ENCODE measurements around the gene CACNA1H.
"Not testable (repeated sequence)": the region's sequence is repeated elsewhere in the genome, so short reads cannot be mapped to it uniquely, and the experiment has no call there.

CACNA1H gene

DNA sequence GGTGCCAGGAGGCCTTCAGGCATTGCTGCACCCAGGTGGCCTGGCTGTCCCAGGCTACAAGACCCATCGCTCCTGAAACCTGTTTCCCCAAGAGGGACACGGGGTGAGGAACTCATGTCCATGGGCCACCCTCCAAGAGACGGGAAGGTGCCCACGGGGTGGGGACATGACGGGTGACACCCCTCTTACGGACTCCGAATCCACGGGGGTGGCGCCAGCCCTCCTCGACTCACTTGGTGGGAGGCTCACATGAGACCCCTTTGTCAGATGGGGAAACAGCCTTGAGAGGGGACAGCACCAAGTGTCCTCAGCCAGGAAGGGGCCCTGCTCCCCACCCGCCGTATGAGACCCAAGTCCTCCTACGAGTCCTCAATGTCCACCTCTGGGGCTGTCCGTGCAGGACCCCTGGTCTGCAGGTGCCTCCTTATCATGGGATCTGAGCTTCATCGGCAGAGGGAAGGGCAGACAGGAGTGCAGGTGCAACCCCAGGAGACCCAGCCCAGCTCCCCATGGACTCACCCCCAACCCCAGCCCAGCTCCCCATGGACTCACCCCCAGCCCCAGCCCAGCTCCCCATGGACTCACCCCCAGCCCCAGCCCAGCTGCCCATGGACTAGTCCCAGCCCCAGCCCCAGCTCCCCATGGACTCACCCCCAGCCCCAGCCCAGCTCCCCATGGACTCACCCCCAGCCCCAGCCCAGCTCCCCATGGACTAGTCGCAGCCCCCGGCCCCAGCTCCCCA lies 77.7 kb downstream of the CACNA1H start:
- not testable (repeated sequence) for DNase-seq

DNA sequence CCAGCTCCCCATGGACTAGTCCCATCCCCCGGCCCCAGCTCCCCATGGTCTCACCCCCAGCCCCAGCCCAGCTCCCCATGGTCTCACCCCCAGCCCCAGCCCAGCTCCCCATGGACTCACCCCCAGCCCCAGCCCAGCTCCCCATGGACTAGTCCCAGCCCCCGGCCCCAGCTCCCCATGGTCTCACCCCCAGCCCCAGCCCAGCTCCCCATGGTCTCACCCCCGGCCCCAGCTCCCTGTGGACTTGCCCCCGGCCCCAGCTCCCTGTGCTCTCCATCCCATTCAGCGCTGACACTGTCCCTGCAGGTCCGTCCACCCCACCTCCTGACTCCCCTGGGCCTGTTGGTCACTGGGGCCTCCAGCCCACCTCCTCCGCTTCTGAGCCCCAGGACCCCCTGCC lies 78.4 kb downstream of the CACNA1H start:
- DNase-seq = not testable (repeated sequence)

GRCh38 chr16:1232049-1232748 lies 79.3 kb downstream of the CACNA1H start:
- not testable (repeated sequence) for DNase-seq

- DNase-seq = not testable (repeated sequence)
These were observed 83.8 kb downstream of the CACNA1H start for GRCh38 chr16:1236659-1237058.

- no peak for DNase-seq
These were observed 85.1 kb downstream of the CACNA1H start for GRCh38 chr16:1237990-1238389.

- DNase-seq = not testable (repeated sequence)
These were observed 86.0 kb downstream of the CACNA1H start for GRCh38 chr16:1238909-1239308.

- DNase-seq = not testable (repeated sequence)
These were observed 86.7 kb downstream of the CACNA1H start for GRCh38 chr16:1239575-1239974.

GRCh38 chr16:1240436-1240835 lies 87.5 kb downstream of the CACNA1H start, which contains the start of gene TPSAB1:
TSS of gene TPSAB1 (plus strand) at chr16:1240705. CDS start at chr16:1240939, 234 bp downstream.
- not testable (repeated sequence) for DNase-seq

DNA sequence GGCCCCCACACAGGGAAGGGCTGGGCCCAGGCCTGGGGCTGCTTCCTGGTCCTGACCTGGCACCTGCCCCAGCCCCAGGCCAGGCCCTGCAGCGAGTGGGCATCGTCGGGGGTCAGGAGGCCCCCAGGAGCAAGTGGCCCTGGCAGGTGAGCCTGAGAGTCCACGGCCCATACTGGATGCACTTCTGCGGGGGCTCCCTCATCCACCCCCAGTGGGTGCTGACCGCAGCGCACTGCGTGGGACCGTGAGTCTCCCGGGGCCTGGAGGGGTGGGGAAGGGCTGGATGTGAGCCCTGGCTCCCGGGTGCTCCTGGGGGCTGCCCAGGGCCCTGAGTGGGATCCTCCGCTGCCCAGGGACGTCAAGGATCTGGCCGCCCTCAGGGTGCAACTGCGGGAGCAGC lies 88.2 kb downstream of the CACNA1H start:
- not testable (repeated sequence) for DNase-seq

DNA sequence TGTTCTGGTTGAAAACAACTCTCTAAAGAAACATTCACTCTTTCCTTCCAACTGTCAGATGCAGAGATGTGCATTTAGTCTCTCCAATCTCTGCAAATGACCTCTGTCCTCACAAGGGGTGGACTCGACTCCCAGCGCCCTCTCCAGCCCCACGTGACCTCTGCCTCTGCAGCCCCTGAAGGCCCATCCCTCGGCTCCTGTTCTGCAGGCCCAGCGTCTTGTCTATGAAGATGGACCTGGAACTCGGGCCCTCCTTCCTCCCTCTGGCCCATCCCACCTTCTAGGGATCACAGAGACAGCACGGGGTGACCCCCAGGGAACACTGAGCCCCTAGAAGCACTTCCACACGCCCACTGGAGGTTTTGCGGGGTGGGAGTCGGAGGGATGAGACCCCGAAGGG lies 90.5 kb downstream of the CACNA1H start:
- DNase-seq = not testable (repeated sequence)

DNA sequence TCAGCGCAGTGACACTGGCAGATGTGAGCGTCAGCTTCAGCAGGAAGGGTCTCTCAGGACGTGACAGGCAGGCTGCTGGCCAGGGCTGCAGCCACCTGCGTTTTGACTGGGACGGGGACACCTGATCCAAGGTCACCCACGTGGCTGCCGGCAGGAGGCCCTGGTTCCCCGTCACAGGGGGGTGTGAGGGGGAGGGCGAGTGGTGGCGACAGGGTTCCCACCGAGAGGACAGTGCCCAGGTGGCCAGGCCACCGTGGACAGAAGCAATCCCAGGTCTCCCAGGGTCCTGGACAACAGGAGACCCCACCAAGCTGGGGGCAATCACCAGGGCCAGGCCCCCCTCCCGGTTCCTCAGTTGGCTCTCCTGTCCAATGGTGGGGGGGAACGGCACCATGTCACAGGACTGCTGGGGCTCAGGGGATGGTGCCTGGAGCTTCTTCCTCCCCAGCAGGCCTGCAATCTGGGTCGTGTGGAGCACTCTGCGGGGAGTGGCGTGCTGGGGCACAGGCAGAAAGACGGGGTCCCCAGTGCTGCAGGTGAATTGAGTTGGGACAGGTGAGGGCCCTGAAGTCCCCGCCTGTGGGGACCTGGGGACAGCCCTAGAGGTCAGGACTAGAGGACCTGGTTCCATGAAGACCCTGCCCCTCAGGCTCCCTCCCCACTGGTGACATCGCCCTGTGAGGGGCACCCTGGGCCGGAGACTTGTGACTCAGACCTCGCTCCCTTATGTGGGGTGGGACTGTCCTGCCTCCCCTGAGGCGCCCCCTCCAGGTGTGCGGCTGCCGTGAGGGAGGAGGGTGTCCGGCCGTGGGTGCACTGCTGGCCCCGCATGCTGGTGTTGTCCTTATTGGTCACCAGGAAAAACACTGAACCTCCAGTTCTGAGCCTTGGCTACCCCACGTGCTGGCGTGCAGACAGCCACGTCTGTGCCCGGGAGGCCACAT lies 91.3 kb downstream of the CACNA1H start:
- not testable (repeated sequence) for DNase-seq

- no peak for DNase-seq
These were observed 92.0 kb downstream of the CACNA1H start for GRCh38 chr16:1244881-1245280.

DNA sequence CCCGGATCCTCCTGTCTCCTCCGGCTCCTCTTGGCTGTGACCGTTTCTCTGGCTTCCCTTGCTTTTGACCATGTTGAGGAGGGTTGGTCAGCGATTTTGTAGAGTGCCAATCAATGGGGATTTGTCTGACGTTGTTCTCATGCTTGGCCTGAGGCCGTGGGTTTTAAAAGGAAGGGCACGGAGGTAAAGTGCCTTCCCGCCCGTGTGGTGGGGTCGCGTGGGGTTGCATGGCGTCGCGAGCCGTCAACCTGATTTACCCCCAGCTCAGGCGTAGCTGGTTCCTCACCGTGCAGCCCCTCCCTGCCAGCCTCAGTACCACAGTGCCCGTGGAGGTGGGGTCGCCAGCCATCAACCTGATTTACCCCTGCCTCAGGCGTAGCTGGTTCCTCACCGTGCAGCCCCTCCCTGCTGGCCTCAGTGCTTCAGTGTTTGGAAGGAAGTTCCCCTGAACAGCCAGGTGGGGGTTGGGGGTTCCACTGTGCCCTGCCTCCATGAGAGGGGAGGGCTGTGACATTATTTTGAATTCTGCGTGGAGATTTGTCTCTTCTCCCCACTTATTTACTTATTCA lies 92.6 kb downstream of the CACNA1H start:
- no peak for DNase-seq

GRCh38 chr16:1247903-1248537 lies 95.1 kb downstream of the CACNA1H start:
- not testable (repeated sequence) for DNase-seq

DNA sequence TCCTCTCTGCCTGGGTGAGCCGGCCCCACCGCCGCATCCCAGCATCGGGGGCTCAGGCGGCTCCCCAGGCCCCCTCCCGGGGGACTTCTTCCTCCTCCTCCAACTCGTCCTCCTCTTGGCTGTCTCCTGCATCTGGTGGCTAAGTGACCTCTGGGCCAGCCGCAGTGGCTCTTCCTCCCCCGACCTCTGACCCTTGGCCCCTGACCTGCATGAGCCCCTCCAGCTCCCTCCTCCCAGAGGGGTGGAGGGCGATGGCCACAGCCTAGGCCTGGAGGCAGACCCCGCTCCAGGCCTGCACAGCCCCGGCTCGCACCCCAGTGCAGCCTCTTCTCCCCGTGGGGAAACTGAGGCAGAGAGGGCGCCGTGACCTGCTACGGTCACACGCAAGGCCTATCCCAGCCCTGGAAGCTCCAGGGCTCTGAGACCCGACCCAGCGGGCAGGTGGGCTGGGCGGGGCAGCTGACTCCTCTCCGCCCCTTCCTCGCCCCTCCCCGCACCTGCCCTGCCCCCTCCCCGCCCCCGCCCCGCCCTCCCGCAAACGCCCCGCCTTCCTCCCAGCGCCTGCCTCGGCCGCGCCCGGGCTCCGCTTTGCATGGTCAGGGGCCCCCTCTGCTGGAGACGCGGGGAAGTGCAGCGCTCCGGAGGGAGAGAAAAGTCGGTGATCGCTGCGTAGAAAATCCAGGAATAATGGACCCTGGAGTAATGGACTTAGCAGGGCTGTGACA lies 96.3 kb downstream of the CACNA1H start:
- DNase-seq = not testable (repeated sequence)

DNA sequence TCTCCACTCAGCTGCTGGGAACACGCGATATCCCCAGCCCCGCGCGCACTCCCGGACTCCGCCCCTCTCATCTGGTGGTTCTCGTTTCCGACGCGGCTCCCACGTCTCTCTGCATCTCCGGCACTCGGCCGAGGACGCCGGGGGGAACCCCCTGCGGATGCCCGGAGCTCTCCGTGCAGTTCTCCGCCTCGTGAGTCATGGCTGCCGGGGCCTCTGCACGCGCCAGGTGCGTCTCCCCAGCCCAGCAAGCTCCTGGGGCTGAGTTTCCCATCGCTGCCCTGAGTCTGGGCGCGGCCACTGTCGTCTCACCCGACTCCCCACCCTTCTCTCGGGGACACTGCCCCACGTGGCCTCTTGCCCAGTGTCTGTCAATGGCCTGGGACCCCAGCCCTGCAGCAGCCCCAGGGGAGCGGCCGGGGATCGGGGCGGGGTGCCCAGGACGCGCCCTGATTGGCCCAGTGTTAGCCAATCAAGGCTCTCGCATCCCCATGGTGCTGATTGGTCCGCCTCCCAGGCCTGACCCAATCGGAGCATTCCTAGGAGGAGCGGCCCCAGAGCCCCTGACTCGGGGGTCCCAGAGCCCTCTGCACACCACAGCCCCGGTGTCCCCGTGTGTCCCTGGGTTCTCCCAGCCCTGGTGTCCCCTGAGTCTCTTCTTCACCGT lies 100.9 kb downstream of the CACNA1H start:
- not testable (repeated sequence) for DNase-seq

- DNase-seq = not testable (repeated sequence)
These were observed 101.9 kb downstream of the CACNA1H start for GRCh38 chr16:1254821-1255220.

GRCh38 chr16:1255276-1256122 lies 102.6 kb downstream of the CACNA1H start, which contains the start of gene TPSD1:
TSS of gene TPSD1 (plus strand) at chr16:1256069. CDS start at chr16:1256281, 212 bp downstream.
- DNase-seq = not testable (repeated sequence)

- not testable (repeated sequence) for DNase-seq
These were observed 103.5 kb downstream of the CACNA1H start for GRCh38 chr16:1256296-1256873.
